Mucosa of gallbladder (tissue), 1 donor: ENCODE data around the gene ECE1. TPM values are rescaled to one million over a fixed set of nuclear protein-coding genes. Genes with fewer than 3 reads are reported as not detected.

Source experiments
- DNase-seq: peaks from one replicate; pipeline ENCODE4 v3.0.0-alpha.2; 2020; ENCODE audit warnings: low spot score
- total RNA-seq: library from RNA; stranded (reverse); gene quantifications from one replicate; pipeline ENCODE4 v1.2.1, GENCODE V29; 2021
- donor health status: DM: no; HTN: no; CAD: no.

ECE1 gene
- total RNA-seq, 1 donor from 2014 or later: 140 TPM

DNA sequence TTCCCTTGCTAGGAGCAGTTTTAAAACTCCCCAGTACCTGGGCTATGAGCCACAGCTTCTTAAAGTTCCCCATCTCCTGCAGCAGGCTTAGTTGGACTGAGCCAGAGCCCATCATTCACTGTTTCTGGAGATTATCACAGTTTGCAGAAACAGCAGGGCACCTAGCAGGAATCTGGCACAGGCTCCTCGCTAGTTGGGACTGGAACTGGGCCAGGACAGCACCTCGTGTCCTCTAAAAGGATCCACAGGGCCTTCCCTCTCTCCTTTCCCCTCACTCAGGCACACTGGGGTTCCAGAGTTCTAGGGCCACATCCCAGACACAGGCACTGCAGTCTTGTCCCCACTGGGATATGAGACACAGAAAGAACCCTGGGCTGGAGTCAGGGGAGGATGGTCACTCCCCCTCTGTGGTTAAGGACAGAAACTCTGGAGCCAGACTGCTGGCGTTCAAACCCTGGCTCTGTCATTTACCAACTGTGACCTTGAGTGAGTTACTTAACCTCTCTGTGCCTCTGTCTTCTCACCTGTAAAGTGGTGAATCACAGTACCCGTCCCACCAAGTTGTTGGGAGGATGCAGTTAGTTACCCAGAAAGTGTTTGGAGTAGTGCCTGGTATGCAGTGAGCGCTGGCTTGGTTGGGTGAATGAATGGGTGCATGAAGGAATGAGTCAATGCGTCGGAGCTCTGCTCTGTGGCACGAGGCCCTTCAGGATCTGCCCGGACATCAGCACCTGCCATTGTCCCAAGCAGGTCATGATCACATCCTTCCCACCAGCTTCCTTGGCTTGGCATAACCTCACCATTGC, 18.8 kb upstream of the ECE1 start:
- DNase-seq: no peak

DNA sequence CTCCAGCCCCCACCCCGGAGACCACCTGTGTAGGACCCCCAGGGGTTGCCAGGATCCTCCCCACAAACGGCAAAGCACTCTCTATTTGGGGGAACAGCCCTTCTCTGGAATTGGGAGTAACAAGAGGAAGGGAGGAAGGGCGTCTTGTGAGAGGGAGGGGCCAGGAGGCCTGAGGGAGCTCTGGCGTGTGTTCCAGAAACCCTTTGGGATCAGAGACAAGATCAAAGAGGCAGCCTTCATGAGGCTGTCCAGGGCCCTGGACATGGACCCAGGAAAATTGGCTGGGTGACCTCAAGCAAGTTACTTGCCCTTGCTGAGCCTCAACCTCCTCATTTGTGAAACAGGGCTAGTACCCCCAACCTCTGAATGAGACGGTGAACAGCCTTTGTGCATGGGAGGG, 18.1 kb upstream of the ECE1 start:
- DNase-seq: no peak

DNA sequence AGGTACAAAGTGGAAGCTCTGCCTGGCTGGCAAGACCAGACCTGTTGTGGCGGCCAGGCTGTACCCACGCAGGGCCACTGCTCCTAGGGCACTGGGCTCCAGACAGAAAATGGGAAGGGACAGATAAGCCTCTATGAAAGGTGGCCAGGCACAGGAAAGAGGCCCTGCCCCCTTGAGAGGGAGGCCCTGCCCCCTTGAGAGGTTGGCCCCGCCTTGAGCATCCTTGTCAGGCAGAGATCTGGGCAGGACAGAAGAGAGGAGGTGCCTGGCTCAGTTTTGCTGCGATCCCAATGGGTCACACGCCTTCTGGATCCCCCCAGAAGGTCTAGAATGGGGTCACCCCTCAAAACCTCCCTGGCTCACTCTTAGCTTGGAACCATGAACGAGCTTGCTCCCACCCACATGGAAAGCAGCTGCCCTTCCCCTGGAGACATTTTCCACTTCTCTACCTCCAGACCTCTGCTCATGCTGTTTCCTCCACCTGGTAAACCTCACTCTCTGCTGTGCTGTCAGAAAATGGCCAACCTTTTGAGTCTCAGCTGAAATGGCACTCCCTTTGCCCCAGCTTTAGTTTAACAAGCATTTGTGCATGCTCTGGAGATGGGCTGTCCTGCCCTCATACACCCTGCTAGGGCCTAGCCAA, 17.5 kb upstream of the ECE1 start:
- DNase-seq: no peak

DNA sequence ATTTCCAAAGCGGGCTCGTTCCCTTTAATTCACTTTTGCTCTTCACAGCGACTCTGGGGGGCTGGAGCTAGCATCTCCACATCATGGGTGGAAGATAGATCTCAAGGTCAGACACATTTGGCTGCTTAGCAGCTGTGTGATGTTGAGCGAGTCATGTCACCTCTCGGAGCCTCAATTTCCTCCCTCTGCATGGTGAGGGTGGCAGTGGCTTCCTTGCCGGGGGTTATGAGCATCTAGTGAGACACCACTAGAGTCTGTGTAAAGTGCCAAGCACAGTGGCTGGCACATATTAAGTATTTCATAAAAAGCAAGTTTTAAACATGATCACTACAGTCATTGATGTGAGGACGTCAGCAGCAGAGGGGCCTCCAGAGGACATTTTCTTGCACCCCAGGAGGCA, 16.9 kb upstream of the ECE1 start:
- no peak for DNase-seq

DNA sequence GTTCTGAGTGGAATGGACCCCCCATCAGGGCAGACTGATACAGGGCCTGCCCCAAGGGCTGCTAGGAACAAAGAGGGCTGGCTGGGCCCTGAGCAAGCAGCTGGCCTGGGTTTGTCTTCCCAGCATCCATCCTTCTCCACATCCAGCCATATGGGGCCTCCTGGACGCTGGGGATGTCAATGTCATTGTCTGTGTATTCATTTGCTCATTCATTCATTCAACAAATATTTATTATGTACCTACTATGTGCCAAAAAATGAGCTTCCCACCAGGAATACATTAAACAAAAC, 15.6 kb upstream of the ECE1 start:
- no peak for DNase-seq

DNA sequence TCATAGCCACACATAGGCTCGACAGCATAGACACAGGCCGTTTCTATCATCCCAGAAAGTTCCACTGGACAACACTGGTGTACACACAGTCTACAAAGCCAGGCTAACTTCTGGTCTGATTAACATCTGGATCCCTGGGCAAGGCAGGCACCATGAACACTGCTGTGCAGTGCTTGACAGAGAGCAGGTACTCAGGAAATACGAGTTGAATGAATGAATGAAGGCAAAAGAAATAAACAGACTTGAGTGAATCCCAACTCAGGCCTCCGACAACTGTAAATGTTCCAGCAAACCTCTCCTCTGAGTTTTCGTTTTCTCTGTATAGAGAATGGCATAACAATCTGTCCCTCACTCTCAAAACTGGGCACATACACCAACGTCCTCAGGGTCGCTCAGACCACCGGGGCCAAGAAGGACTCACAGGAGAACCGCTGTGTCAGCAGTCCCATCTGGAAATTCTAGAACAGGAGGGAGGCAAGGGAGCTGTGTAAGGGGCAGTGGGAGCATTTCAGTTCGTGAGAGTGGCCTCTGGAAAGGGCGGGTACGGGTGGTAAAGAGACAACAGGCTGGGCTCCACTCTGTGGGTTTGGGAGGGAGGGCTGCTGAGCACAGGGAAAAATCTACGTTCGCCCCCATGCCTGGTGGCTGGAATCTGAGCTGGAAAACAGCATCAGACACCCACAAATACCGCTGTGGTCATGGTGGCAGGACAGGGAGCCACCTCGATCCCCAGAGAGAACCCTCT, 15.1 kb upstream of the ECE1 start:
- no peak for DNase-seq

DNA sequence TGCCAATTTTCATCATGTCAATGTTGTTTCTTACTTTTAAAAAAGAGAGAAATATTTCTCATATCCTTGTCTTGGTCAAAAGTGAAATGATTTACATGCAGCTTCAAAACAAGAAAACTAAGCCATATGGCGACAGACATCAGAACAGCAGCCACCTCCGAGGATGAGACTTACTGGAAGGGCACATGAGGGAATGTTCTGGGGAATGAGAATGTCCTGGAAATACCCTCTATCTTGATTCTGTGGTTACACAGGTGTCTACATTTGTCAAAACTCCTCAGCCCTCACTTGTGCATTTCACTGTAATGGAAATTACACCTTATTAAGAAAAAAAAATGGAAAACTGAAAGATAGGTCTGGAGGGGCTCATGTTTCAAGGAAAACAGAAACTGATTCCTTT, 14.2 kb upstream of the ECE1 start:
- no peak for DNase-seq

DNA sequence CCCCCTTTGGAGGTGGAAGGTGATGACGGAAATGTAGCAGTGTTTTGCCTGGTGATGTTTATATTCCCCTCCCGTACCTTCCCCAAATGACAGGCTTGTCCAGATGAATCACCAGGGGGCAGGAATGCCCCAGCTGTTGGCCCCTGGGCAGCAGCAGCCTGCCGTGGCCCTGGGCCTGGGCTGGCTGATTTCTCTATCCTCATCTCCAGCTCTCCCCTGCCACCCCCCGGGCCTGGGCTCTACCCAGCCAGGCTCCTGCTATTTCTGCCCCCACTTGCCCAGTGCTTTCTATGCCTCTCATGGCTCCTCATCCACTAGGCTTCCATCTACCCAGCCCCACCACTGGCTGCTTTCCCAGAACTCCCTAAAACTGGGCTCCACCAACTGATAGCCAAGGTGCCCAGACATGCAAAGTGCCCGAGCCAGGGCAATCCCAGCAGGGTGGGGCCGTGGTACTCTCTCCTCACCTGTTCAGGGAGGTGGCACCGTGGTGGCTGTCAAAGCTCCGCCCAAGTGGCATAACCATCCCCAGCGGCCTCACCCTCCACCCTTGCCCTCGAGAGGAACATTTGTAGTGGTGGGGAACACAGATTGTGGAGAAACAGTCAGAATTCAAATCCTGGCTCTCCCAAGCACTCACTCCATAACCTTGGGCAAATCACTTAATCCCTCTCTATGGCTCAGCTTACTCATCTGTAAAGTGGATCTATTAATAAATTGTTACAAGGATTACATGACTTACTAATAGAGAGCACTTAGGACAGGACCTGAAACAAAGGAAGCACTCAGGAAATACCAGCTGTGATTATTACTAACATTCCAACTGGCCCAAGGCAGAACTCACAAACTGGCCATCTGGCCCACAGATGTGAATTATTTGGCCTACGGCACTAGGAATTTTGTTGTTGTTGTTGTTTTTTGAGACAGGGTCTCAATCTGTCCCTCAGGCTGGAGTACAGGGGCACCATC, 12.8 kb upstream of the ECE1 start:
- no peak for DNase-seq

DNA sequence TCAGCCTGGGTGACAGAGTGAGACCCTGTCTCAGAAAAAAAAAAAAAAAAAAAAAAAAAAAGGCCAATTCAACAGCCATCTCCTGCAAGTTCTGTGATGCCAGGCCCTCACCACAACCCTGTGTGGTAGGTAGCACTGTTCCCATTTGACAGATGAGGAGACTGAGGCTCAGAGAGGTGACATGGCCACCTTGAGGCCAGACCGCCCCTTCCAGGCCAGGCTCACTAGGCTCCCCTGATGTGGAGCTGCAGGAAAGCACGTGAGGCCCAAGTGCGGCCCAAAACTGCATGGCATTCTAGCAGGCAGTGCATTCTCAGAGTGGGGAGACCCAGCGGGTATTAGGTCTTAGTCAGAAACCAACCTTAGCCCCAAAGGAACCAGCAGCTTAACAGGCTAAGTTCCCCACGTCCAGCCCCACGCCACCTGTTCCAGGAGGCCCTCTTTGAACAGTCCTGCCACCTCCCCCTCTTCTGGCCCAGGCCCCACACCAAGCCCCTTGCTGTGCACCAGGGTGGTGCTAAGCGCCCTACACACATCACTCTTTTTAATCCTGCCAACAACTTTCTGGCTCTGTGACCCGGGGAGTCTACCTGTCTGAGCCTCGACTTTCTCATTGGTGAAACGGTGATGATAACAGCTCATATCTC, 11.7 kb upstream of the ECE1 start:
- DNase-seq: no peak

DNA sequence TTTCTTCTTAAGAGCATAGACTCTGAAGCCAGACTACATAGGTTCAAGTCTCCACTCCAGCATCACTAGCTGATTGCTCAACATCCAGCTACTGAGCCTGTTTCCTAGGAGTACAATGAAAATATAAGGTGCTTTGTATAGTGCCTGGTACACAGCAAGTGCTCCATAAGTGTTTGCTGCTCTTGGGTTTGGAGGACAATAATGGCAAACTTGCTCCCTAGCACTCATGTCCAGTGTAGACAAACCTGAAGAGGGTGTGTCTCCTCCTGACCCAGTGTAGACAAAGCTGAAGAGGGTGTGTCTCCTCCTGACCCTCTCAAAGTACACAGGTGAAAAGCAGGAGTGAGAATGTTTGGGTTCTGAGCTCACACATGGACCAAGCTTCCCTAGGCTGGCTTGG, 10.5 kb upstream of the ECE1 start:
- no peak for DNase-seq

DNA sequence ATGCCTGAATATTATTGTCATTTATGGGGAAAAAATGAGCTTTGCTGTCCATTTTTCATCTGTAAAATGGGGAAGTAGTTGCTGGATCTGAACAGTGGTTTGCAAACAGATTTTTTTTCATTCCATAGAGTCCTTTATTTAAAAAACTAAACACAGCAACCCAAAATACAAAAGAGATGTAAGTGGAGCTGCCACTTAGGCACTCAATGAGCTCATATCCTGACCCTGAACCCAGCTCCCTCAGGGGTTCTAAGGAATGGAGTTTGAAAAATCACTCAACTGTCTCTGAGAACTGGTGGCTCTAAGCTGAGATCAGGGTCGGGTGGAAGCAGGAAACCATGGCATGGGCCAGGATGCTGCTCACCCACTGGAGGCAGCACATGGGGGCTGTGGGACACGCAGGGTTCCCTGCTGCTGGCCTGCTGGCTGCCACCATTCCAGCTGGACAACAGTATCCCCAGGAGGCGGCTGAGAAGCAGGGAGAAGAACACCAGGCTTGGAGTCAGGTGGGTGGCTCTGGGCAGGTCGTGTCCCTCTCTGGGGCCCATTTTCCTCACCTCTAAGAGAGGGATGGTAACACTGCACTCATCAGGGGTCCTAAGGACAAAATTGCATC, 9.6 kb upstream of the ECE1 start:
- no peak for DNase-seq

DNA sequence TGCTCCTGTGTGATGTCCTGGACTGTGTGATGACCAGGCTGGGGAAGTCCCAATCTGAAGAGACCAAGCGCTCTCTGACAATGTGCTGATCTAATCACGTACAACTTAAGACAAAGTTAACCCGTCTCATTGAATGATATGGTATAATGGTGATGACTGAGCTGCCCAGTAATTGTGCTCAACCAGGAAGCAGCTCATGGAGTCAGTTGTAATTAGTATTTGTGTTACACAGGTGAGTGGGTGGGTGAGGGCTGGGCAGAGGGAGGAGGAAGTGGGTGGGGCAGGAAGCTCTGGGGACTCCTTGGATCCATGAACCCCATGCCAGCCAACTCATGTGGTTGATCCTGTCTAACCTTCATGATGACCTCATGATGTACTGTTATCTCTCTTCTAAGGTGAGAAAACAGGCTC, 8.7 kb upstream of the ECE1 start:
- DNase-seq: no peak

DNA sequence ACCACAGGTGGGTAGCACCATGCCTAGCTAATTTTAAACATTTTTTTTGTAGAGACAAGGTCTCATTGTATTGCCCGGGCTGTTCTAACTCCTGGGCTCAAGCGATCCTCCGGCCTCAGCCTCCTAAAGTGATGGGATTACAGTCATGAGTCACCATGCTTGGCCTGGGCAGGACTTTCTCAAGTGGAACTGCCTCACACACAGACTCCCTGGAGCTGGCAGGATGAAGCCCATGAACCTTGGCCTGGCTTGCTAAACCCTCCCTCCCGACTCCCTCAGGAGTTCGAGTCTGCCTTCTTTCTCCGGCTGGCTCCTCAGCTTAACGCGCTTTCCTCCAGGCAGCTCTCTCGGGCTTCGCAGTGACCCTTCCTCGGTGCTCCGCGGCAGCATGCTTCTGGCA, 7.7 kb upstream of the ECE1 start:
- DNase-seq: no peak

DNA sequence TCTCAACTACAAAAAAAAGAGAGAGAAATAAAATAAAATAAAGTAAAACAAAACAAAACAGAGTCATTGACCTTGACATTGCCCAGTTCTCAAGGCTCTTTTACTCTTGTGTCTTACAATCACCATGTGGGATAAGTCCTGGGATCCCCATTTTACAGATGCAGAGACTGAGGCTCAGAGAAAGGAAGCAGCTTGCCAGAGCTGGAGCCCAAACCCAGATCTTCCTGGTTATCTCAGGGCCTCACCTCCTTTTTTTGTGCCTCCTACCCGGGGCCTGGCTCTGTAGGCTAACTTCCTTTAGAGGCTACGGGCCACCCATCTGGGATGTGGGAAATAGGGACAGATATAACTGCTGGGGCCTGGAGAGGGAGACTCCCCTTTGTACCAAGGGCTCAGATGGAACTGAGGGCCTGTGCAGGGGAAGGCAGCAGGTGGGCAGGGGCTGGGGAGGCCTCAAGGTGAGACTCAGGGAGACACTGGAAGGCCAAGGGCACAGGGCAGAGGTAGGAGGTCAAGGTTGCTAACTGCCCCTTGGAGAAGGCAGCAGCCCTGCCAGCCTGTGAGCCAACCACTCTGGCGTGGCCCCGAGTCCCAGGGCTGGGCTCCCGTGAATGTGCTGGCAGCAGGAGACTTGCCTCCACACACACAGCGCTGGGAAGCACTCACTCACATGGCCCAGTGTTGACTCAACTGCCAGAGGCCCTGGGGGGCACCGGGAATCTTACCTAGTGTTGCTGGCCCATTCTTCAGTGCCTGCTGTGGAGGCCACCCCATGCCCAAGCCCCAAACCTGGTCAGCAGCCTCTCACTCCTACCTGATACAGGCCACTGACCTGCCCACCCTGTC, 6.5 kb upstream of the ECE1 start:
- no peak for DNase-seq

DNA sequence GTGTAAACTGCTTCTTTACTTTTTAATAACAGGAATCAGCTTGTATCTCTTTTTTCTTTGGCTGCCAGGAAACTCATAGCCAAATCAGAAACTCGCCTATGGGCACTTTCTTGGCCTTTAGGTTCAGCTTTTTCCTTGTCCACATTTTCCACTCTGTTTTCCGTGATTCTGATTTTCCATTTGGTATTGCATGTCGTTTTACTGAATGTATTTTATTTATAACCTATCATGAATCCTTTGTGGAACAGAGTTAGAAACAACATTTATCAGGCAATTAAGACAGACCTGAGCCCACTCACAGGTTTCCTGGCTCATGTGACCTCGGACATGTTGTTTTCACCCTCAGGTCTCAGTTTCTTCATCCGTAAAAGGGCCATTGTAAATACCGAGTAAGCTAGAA, 5.3 kb upstream of the ECE1 start:
- DNase-seq: no peak

DNA sequence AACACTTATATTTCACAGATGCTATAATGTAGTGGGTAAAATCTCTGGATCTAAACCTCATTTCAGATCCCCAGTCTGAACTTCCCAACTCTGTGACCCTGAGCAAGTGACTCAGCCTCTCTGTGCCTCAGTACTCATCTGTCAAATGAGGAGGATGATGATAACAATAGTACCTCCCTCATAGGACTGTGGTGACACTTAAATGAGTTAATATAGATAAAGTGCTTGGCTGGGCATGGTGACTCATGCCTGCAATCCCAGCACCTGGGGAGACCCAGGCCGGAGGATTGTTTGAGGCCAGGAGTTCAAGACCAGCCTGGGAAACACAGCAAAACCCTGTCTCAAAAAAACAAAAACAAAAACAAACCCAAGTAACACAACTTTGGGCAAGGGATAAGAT, 4.7 kb upstream of the ECE1 start:
- no peak for DNase-seq

DNA sequence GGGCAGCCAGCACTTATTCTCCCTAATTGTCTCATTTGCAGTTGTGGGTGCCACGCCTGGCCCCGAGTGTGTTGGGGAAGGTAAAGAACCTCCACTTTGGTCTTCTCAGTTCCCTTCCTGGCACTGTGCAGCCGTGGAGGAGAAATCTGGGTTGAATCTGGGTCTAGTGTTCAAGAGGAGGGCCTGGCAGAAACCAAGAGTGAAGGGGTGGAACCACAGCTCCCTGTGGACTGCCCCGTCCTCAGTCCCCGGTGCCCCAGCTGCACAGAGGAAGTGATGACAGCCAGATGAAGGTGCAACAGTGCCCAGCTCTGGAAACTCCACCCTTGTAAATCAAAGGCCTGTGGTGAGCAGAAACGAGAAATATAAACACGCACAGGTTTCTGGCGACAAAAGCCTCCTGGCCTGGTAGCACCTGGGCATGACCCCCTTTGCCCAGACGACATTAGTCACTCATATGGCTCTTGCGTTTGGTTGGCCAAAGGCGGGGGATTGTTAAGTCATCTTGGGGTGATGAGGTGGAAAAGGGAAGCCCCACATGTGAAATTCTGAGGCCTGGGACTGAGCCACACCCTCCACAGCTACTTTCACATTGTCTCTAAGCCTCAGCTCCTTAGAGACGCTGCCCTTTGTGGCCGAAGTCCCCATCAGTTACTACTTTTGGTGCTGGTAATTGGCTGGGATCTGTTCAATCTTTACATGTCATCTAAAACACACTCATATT, 4.2 kb upstream of the ECE1 start:
- peak; percentile 28 for DNase-seq

DNA sequence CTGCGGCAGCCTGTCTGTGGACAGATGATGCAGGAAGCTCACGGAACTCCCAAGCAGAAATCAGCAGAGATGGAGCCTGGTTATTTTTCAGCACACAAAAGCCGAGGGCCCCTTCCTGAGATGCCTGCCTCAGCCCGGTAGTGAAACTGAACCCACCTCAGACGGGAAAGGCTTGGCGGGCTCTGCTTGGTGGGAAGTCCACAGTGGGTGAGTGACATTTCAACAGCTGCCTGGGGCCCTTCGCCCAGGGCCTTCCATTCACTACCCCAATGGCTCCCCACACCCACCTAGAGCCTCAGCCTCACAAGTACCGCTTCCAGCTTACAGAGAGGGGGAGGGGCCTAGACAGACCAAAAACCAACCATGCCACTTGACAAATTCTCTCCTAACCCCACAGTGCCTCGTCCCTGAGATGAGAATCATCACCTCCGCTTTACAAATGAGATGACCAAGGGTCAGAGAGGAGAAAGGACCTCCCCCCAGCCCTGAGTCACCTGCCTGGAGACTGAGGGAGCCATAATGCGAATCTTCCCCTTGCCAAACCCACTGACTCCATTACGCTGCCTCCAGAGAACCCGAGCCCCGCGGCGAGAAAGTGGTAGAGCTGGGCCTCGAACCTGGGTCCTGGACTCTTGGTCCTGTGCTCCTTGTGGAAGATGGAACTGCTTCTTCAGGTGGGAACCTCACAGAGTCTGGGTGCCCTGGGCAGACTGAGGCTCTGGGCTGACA, 3.4 kb upstream of the ECE1 start:
- no peak for DNase-seq
